Measurements from ENCODE around the gene CENPM. TPM values are rescaled to one million over a fixed set of nuclear protein-coding genes. Genes with fewer than 3 reads are reported as not detected.

CENPM gene
- total RNA-seq = 9.8 and 14.3 TPM in 2 replicates

- peak; percentile 74 for DNase-seq (ENCODE audit: low read depth)
- TF ChIP-seq CTCF (IDR thresholded peaks at IDR 0.05; ENCODE audit: insufficient read depth, low read length, poor library complexity, severe bottlenecking) = no peak
- Histone ChIP-seq H3K4me3 (ENCODE audit: low read depth, low read length) (peak within 1 kb of the TSS; percentile 66), H3K27me3 (ENCODE audit: control insufficient read depth, insufficient read depth, low read length) (no peaks in the 10 kb centered on the region), H3K36me3 (ENCODE audit: control insufficient read depth, insufficient read depth, low read length) (peaks cover 2% of the 10 kb centered on the region)
These were observed at the start of gene CENPM for GRCh38 chr22:41946629-41947423. TSS of gene CENPM (minus strand) at chr22:41947152. CDS start at chr22:41947076, 76 bp downstream.

GRCh38 chr22:41995211-41995610, 48.3 kb upstream of the CENPM start:
- Histone ChIP-seq H3K36me3 (ENCODE audit: control insufficient read depth, insufficient read depth, low read length) (no peaks in the 10 kb centered on the region), H3K27me3 (ENCODE audit: control insufficient read depth, insufficient read depth, low read length) (no peaks in the 10 kb centered on the region), H3K4me3 (ENCODE audit: low read depth, low read length) (no peak overlapping the region)
- no peak for DNase-seq (ENCODE audit: low read depth)
- TF ChIP-seq CTCF (IDR thresholded peaks at IDR 0.05; ENCODE audit: insufficient read depth, low read length, poor library complexity, severe bottlenecking) = no peak

- H3K4me3 ChIP-seq (ENCODE audit: low read depth, low read length) = no peak overlapping the region
- H3K36me3 ChIP-seq (ENCODE audit: control insufficient read depth, insufficient read depth, low read length) = no peaks in the 10 kb centered on the region
- DNase-seq (ENCODE audit: low read depth) = no peak
- no peak for TF ChIP-seq CTCF (IDR thresholded peaks at IDR 0.05; ENCODE audit: insufficient read depth, low read length, poor library complexity, severe bottlenecking)
- no peaks in the 10 kb centered on the region for H3K27me3 ChIP-seq (ENCODE audit: control insufficient read depth, insufficient read depth, low read length)
These were observed 45.5 kb upstream of the CENPM start for GRCh38 chr22:41992496-41992895.

GRCh38 chr22:41991111-41991510, 44.2 kb upstream of the CENPM start:
- Histone ChIP-seq H3K27me3 (ENCODE audit: control insufficient read depth, insufficient read depth, low read length) (no peaks in the 10 kb centered on the region), H3K4me3 (ENCODE audit: low read depth, low read length) (no peak overlapping the region), H3K36me3 (ENCODE audit: control insufficient read depth, insufficient read depth, low read length) (no peaks in the 10 kb centered on the region)
- no peak for TF ChIP-seq CTCF (IDR thresholded peaks at IDR 0.05; ENCODE audit: insufficient read depth, low read length, poor library complexity, severe bottlenecking)
- no peak for DNase-seq (ENCODE audit: low read depth)

GRCh38 chr22:41989246-41989645, 42.3 kb upstream of the CENPM start:
- TF ChIP-seq CTCF (IDR thresholded peaks at IDR 0.05; ENCODE audit: insufficient read depth, low read length, poor library complexity, severe bottlenecking) = no peak
- Histone ChIP-seq H3K36me3 (ENCODE audit: control insufficient read depth, insufficient read depth, low read length) (no peaks in the 10 kb centered on the region), H3K4me3 (ENCODE audit: low read depth, low read length) (no peak overlapping the region), H3K27me3 (ENCODE audit: control insufficient read depth, insufficient read depth, low read length) (no peaks in the 10 kb centered on the region)
- DNase-seq (ENCODE audit: low read depth) = no peak

GRCh38 chr22:41987276-41987675, 40.3 kb upstream of the CENPM start:
- H3K4me3 ChIP-seq (ENCODE audit: low read depth, low read length) = no peak overlapping the region
- TF ChIP-seq CTCF (IDR thresholded peaks at IDR 0.05; ENCODE audit: insufficient read depth, low read length, poor library complexity, severe bottlenecking) = no peak

More at GRCh38 chr22:41987276-41987675, 40.3 kb upstream of the CENPM start:
- no peak for DNase-seq (ENCODE audit: low read depth)
- Histone ChIP-seq H3K36me3 (ENCODE audit: control insufficient read depth, insufficient read depth, low read length) (no peaks in the 10 kb centered on the region), H3K27me3 (ENCODE audit: control insufficient read depth, insufficient read depth, low read length) (no peaks in the 10 kb centered on the region)
